ENCODE measurements around the gene ASTN2. TPM values are rescaled to one million over a fixed set of nuclear protein-coding genes. Genes with fewer than 3 reads are reported as not detected.

ASTN2 gene
- total and polyA plus RNA-seq, 2 donors, result 3.1 to 10.2 TPM

- peak within 1 kb of the TSS; percentile 74 for H3K4me3 ChIP-seq (ENCODE audit: low read depth, low read length)
- H3K36me3 ChIP-seq (ENCODE audit: insufficient read depth), result peaks cover 2% of the 10 kb centered on the region
- under 1% methylated on average over 54 of the region's 54 CpGs for WGBS
- peak within 1 kb of the TSS; percentile 72 for H3K27ac ChIP-seq (ENCODE audit: low read depth)
- DNase-seq (ENCODE audit: extremely low spot score), result peak; percentile 75
- H3K4me1 ChIP-seq (ENCODE audit: insufficient read depth), result no peaks in the 10 kb centered on the region
Measured at GRCh38 chr9:116687074-116687753, 727.6 kb downstream of the ASTN2 start, which contains the start of gene TRIM32. Gene TRIM32, plus strand, starts transcription at chr9:116687305. Its CDS starts 10,438 bp downstream, at chr9:116697743.

- DNase-seq (ENCODE audit: extremely low spot score), result no peak
- Histone ChIP-seq H3K4me3 (ENCODE audit: low read depth, low read length) (peak overlapping the region; percentile 74), H3K27ac (ENCODE audit: low read depth) (no peak overlapping the region), H3K36me3 (ENCODE audit: insufficient read depth) (no peaks in the 10 kb centered on the region), H3K4me1 (ENCODE audit: insufficient read depth) (no peaks in the 10 kb centered on the region)
- 10% methylated on average over 7 of the region's 7 CpGs for WGBS
Measured at GRCh38 chr9:116686693-116687073, 728.2 kb downstream of the ASTN2 start.

- no peaks in the 10 kb centered on the region for H3K36me3 ChIP-seq (ENCODE audit: insufficient read depth)
- no peak for DNase-seq (ENCODE audit: extremely low spot score)
- no peaks in the 10 kb centered on the region for H3K4me1 ChIP-seq (ENCODE audit: insufficient read depth)
- no peak overlapping the region for H3K4me3 ChIP-seq (ENCODE audit: low read depth, low read length)
- no peak overlapping the region for H3K27ac ChIP-seq (ENCODE audit: low read depth)
Measured at GRCh38 chr9:116686135-116686534, 728.7 kb downstream of the ASTN2 start.

DNA sequence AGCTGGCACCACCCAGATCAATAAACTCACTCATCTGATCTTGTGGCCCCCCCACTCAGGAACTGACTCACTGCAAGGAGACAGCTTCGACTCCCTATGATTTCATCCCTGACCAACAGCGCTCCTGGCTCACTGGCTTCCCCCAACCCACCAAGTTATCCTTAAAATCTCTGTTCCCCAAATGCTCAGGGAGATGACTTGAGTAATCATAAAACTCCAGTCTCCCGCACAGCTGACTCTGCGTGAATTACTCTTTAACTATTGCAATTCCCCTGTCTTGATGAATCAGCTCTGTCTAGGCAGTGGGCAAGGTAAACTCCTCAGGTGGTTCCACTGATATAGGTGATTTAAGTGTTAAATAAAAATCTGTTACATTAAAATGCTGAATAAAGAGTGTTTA, 729.7 kb downstream of the ASTN2 start:
- no peak overlapping the region for H3K27ac ChIP-seq (ENCODE audit: low read depth)
- H3K36me3 ChIP-seq (ENCODE audit: insufficient read depth), result no peaks in the 10 kb centered on the region
- H3K4me1 ChIP-seq (ENCODE audit: insufficient read depth), result no peaks in the 10 kb centered on the region
- no peak for DNase-seq (ENCODE audit: extremely low spot score)
- H3K4me3 ChIP-seq (ENCODE audit: low read depth, low read length), result no peak overlapping the region
- WGBS, result 45% methylated on average over 4 of the region's 4 CpGs

GRCh38 chr9:116683535-116683934, 731.3 kb downstream of the ASTN2 start:
- no peaks in the 10 kb centered on the region for H3K36me3 ChIP-seq (ENCODE audit: insufficient read depth)
- H3K4me1 ChIP-seq (ENCODE audit: insufficient read depth), result no peaks in the 10 kb centered on the region
- no peak overlapping the region for H3K27ac ChIP-seq (ENCODE audit: low read depth)
- H3K4me3 ChIP-seq (ENCODE audit: low read depth, low read length), result no peak overlapping the region
- no peak for DNase-seq (ENCODE audit: extremely low spot score)

DNA sequence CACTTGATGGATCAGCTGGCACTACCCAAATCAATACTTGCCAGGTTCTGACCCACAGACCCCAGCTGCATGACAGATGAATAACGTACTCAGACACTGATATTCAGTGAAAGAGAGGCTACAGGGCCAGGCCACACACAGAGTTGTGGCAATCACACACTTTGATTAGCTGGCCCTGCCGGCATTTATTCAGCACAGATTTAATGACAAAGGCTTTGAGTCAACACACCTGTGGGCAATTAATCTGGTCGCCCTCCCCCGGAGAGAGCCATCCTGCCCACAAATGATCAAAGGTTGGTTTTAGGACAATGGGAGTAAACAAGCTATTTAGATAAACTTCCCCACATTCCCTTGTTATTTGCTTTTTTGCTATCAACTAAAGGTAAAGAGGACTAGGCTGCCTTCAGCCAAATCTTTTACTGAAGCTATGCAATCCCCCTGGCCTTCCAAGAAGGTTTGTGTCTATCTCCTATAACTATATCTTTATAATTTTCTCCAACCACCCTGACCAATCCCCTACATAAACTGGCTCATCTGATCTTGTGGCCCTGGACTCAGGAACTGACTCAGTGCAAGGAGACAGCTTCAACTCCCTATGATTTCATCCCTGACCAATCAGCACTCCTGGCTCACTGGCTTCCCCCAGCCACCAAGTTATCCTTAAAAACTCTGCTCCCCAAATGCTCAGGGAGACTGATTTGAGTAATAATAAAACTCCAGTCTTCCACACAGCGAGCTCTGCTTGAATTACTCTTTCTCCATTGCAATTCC, 740.5 kb downstream of the ASTN2 start:
- WGBS, result 92% methylated on average over 5 of the region's 5 CpGs
- no peak for DNase-seq (ENCODE audit: extremely low spot score)

GRCh38 chr9:116673375-116673774, 741.5 kb downstream of the ASTN2 start:
- H3K4me1 ChIP-seq (ENCODE audit: insufficient read depth), result no peaks in the 10 kb centered on the region
- H3K36me3 ChIP-seq (ENCODE audit: insufficient read depth), result peaks cover 3% of the 10 kb centered on the region
- WGBS, result 29% methylated on average over 1 of the region's 1 CpG
- no peak overlapping the region for H3K4me3 ChIP-seq (ENCODE audit: low read depth, low read length)
- no peak for DNase-seq (ENCODE audit: extremely low spot score)
- no peak overlapping the region for H3K27ac ChIP-seq (ENCODE audit: low read depth)

More for the DNA sequence above, 740.5 kb downstream of the ASTN2 start:
- no peak overlapping the region for H3K4me3 ChIP-seq (ENCODE audit: low read depth, low read length)
- H3K27ac ChIP-seq (ENCODE audit: low read depth), result no peak overlapping the region
- H3K4me1 ChIP-seq (ENCODE audit: insufficient read depth), result no peaks in the 10 kb centered on the region
- peaks cover 3% of the 10 kb centered on the region for H3K36me3 ChIP-seq (ENCODE audit: insufficient read depth)

DNA sequence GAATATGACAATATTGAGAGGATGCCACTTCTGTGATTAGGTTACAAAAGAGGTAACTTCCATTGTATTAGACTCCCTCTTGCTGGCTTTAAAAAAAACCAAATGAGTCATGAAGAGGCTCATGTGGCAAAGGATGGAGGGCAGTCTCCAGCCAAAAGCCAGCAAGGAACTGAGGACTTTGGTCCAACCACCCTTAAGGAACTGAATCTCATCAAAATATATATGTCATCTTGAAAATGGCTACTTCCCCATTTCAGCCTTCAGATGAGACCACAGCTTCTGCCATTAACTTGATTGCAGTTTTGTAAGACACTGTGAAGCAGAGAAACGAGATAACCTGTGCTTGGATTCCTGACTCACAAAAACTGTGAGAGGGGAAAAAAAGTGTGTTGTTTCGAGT, 743.3 kb downstream of the ASTN2 start:
- 76% methylated on average over 2 of the region's 2 CpGs for WGBS
- Histone ChIP-seq H3K4me3 (ENCODE audit: low read depth, low read length) (no peak overlapping the region), H3K27ac (ENCODE audit: low read depth) (no peak overlapping the region), H3K4me1 (ENCODE audit: insufficient read depth) (no peaks in the 10 kb centered on the region), H3K36me3 (ENCODE audit: insufficient read depth) (peaks cover 3% of the 10 kb centered on the region)
- no peak for DNase-seq (ENCODE audit: extremely low spot score)

- DNase-seq (ENCODE audit: extremely low spot score), result no peak
- 95% methylated on average over 4 of the region's 4 CpGs for WGBS
Measured at GRCh38 chr9:116668970-116669695, 745.7 kb downstream of the ASTN2 start.

DNA sequence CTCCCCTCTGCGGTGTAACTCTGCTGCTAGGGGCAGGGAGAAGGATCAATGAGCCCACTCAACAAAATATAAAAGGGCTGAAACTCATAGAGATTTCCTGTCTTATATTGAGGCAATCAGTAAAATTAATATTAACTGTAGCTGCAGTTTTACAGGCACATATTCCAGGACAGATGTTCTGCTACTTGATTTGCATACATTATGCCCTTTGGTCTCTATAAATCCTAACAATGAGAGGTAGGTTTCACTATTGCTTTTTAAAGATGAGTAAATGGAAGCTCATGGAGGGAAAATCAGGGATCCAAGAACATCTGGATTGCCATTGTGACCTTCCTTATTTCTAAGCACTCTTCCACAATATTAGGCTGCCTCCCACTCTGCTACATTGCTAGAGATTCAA, 751.3 kb downstream of the ASTN2 start:
- H3K4me3 ChIP-seq (ENCODE audit: low read depth, low read length), result no peak overlapping the region
- no peaks in the 10 kb centered on the region for H3K36me3 ChIP-seq (ENCODE audit: insufficient read depth)
- no peaks in the 10 kb centered on the region for H3K4me1 ChIP-seq (ENCODE audit: insufficient read depth)
- 96% methylated on average over 1 of the region's 1 CpG for WGBS
- no peak for DNase-seq (ENCODE audit: extremely low spot score)
- no peak overlapping the region for H3K27ac ChIP-seq (ENCODE audit: low read depth)

More at GRCh38 chr9:116668970-116669695, 745.7 kb downstream of the ASTN2 start:
- H3K4me1 ChIP-seq (ENCODE audit: insufficient read depth), result no peaks in the 10 kb centered on the region
- H3K4me3 ChIP-seq (ENCODE audit: low read depth, low read length), result no peak overlapping the region
- H3K27ac ChIP-seq (ENCODE audit: low read depth), result no peak overlapping the region
- H3K36me3 ChIP-seq (ENCODE audit: insufficient read depth), result peaks cover 3% of the 10 kb centered on the region

- Histone ChIP-seq H3K4me1 (ENCODE audit: insufficient read depth) (no peaks in the 10 kb centered on the region), H3K36me3 (ENCODE audit: insufficient read depth) (no peaks in the 10 kb centered on the region), H3K4me3 (ENCODE audit: low read depth, low read length) (no peak overlapping the region), H3K27ac (ENCODE audit: low read depth) (no peak overlapping the region)
- 63% methylated on average over 6 of the region's 6 CpGs for WGBS
- DNase-seq (ENCODE audit: extremely low spot score), result no peak
Measured at GRCh38 chr9:116662646-116663310, 752.1 kb downstream of the ASTN2 start.

GRCh38 chr9:116661037-116661954, 753.6 kb downstream of the ASTN2 start:
- H3K36me3 ChIP-seq (ENCODE audit: insufficient read depth), result no peaks in the 10 kb centered on the region
- 63% methylated on average over 7 of the region's 7 CpGs for WGBS
- no peak overlapping the region for H3K27ac ChIP-seq (ENCODE audit: low read depth)
- no peaks in the 10 kb centered on the region for H3K4me1 ChIP-seq (ENCODE audit: insufficient read depth)
- peak; percentile 46 for DNase-seq (ENCODE audit: extremely low spot score)
- H3K4me3 ChIP-seq (ENCODE audit: low read depth, low read length), result no peak overlapping the region

All from urinary bladder (tissue), 4 donors.